ENCODE results near the gene ESPN.
"Not testable (repeated sequence)": the region's sequence is repeated elsewhere in the genome, so short reads cannot be mapped to it uniquely, and the experiment has no call there.

The ESPN gene

DNA sequence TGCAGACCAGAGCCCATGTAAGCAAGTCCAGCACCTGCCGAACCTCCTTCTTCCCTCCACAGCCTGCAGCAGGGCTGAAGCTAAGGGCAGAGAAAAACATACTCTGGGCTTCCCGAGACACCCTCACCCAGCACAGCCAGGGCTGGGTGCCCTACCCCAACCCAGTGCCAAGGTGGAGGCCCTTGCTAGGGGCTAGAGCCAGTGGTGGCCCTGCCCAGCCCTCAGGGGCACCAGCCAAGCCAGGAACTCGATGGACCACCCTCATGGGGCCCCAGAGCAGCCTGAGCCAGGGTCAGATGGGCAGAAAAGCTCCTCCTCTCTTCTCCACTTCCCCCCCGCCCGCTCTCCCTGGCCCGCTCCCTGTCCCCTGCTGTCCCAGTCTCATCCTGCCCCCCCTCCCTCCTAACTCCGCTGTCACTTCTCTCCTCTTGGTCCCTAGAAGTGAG, 25.5 kb downstream of the ESPN start:
- no peak for DNase-seq

DNA sequence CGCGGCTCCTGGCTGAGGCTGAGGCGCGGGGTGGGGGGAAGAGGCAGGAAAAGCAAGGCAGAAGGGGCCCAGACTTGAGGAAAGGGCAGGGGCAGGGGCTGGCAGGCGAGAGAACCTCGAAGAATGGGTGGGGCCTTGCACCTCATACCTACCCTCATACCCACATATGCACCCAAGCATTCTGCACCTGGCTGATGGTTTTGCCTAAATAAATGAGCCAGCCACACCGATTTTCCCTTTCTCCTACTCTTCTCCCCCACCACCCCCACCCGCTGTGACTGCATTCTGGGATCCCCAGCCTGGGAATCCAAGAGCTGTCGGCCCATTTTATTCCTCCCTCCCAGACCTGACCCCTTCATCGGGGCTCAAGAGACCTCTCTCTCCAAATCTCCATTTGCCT, 25.9 kb downstream of the ESPN start:
- not testable (repeated sequence) for DNase-seq

GRCh38 chr1:6450943-6451373, 26.4 kb downstream of the ESPN start:
- no peak for DNase-seq

DNA sequence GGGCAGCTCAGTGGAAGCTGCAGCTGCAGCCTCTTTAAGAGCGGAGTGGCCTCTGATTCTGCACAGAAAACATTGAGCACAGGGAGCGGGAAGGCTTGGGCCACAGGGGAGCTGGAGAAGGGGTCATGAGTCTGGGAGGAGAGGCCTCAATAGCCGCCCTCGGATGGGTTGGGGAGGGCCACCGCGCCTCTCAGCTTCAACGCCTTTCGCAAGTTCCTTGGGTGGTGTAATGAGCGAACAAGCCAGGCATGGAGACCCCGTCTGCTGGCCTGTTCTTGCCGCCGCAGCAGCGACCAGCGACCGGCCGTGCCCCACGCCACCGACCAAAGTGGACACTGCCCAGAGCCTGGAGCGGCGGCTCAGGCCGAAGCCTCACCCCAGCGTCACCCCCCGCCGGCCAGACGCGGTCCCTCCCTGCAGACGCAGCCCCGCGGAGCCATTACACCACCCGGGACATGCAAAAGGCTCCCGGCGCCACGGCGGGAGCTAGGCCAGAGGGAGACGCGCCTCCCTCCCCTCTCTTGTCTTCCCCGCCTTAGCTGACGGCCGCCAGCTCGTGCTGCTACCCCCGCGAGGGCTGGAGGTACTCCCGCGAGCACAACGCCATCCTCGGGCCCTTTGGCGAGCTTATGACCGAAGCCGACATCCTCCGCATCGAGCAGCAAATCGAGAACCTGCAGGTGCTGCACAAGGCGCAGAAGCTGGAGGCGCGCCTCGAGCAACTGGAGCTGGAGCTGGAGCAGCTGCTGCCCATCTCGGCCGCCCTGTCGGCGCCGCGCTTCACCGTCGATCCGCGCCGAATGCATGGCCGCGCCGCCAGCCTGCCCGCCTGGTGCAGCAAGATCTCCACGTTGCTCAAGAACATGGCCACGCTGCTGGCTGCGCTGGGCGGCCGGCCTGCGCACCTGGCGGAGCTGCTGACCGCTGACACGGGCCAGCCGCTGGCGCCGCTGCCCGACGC, 29.6 kb downstream of the ESPN start:
- not testable (repeated sequence) for DNase-seq

GRCh38 chr1:6454856-6455751, 30.5 kb downstream of the ESPN start:
- DNase-seq: no peak

GRCh38 chr1:6455752-6456520, 31.4 kb downstream of the ESPN start:
- not testable (repeated sequence) for DNase-seq

GRCh38 chr1:6456800-6457466, 32.4 kb downstream of the ESPN start:
- DNase-seq: no peak

- no peak for DNase-seq
Observed at GRCh38 chr1:6459850-6460265, 35.3 kb downstream of the ESPN start.

- no peak for DNase-seq
Observed at GRCh38 chr1:6460301-6461050, 35.9 kb downstream of the ESPN start.

DNA sequence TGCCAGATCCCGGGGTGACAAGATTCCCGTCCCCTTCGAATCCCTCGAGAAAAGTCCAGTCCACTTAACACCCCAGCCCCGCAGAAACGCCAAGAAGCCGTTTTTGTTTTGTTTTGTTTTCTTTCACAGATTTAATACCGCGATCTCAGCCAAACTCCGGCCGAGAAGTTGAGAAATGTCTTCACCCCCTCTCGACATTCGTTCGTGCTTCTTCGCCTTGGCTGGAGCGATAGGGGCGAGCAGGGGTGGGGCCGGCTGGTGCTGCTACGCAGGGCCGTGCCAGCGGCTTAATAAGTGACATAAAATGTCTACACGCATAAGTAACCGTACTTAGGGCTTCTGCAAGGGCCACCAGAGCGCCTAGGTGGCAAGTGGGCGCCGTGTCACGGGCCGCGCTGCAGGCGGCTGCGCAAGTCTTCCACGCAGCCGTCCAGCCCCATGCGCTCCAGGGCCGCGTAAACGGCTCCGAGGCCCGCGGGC, 36.5 kb downstream of the ESPN start:
- DNase-seq: no peak

- no peak for DNase-seq
Observed at GRCh38 chr1:6461538-6462411, 37.2 kb downstream of the ESPN start.

GRCh38 chr1:6462412-6463119, 38.0 kb downstream of the ESPN start:
- DNase-seq: no peak

GRCh38 chr1:6463120-6463412, 38.5 kb downstream of the ESPN start:
- no peak for DNase-seq

- DNase-seq: no peak
Observed at GRCh38 chr1:6464514-6464836, 39.9 kb downstream of the ESPN start.

GRCh38 chr1:6464915-6465314, 40.3 kb downstream of the ESPN start:
- no peak for DNase-seq

GRCh38 chr1:6465461-6466005, 41.0 kb downstream of the ESPN start:
- DNase-seq: no peak

- no peak for DNase-seq
Observed at GRCh38 chr1:6466023-6466422, 41.4 kb downstream of the ESPN start, which contains the start of gene TNFRSF25. Gene TNFRSF25, minus strand, starts transcription at chr1:6466173. Its CDS starts 66 bp downstream, at chr1:6466107.

DNA sequence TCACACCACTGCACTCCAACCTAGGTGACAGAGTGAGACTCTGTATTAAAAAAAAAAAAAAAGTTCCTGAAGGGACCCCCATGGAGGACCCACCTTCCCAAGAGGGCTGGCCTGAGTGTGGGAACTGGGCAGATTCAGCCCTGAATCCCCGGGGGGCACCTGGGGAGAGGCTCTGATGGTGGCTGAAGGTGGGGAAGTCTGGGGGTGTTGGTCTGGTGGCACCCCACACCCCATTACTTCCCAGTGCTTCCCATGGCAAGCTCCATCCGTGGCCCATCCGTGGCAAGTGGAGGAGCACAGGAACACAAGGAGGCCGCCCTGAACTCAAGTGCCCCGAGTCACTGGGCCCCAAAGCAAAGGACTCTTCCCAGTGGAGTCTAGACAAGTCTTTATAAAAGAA, 42.2 kb downstream of the ESPN start:
- no peak for DNase-seq

DNA sequence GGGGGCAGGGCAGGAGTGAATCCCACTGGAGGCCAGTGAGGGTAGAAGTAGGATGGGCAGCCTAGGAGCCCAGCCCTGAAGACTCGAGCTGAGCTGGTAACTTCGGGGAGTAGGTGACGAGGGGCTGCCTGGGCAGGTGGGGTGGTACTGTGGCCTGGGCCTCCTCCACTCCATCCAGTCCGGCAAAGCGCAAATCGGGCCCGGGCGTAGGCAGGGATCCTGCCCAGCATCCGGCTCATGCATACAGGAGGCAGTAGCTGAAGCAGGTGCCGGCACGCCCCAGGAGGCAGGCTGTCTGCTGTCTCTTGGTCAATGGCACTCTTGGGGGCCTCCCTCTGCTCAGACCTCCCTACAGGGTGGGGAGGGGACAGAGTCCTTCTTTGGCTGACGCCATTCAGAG, 42.6 kb downstream of the ESPN start:
- DNase-seq: no peak
